Measurements from ENCODE around the gene PAPPA2. TPM values are rescaled to one million over a fixed set of nuclear protein-coding genes. Genes with fewer than 3 reads are reported as not detected.

PAPPA2 gene
- total and polyA plus RNA-seq, 2 of the 4 experiments (the other 2 are of a cell fraction) = 0.10 to 0.18 TPM

DNA sequence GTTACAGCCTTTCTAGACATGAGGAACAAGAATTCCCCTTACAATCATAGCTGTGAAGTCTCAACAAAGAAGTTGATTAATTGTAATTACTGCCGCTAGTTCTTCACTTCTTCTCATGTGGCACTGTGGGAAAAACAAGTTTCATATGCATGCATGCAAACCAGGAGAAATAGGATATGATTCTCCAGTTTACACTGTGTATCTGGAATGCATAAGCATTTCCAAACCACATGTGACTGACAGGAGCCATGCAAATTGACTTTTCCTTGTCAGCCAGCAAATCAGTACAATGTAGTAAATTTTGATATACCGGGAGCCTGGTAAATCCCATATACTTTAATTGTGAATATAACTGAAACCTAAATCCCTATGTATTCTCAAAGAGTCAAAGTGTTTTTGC lies 279.3 kb downstream of the PAPPA2 start:
- Histone ChIP-seq H3K4me2 (ENCODE audit: low read depth, low read length) (no peak overlapping the region), H3K9ac (ENCODE audit: low read depth, low read length) (no peak overlapping the region), H2AK9ac (replicated peaks; ENCODE audit: low read depth, low read length, poor library complexity) (no peak overlapping the region), H4K5ac (ENCODE audit: low read depth, low read length) (no peak overlapping the region), H3K9me1 (ENCODE audit: insufficient read depth, low read length) (no peaks in the 10 kb centered on the region), H3K36me3 (ENCODE audit: control insufficient read depth, insufficient read depth, low read length) (no peaks in the 10 kb centered on the region), H2BK20ac (ENCODE audit: low read depth, low read length) (no peak overlapping the region), H3K18ac (ENCODE audit: low read depth, low read length) (no peak overlapping the region), H3K9me3 (ENCODE audit: control insufficient read depth, insufficient read depth, low read length) (no peaks in the 10 kb centered on the region), H3K4me3 (ENCODE audit: insufficient read depth, low read depth, low read length) (no peak overlapping the region), H3K79me1 (ENCODE audit: low read depth in 1 of 2, low read length in 2 of 2) (no peaks in the 10 kb centered on the region), H3K4ac (ENCODE audit: low read depth, low read length) (no peak overlapping the region), H4K20me1 (ENCODE audit: insufficient read depth, low read length) (no peaks in the 10 kb centered on the region), H2AK5ac (ENCODE audit: low read depth, low read length) (no peak overlapping the region), H2BK5ac (ENCODE audit: low read depth, low read length, poor library complexity, severe bottlenecking) (no peak overlapping the region), H3K27ac (ENCODE audit: insufficient read depth, low read length) (no peak overlapping the region), H3K4me1 (ENCODE audit: control insufficient read depth, insufficient read depth, low read length) (no peaks in the 10 kb centered on the region), H2BK15ac (ENCODE audit: low read depth, low read length) (no peak overlapping the region), H3K23ac (ENCODE audit: low read depth, low read length) (no peak overlapping the region), H2BK120ac (ENCODE audit: low read depth, low read length) (no peak overlapping the region), H4K91ac (ENCODE audit: insufficient read depth, low read depth, low read length) (no peak overlapping the region), H3K27me3 (ENCODE audit: control insufficient read depth, insufficient read depth, low read length) (no peaks in the 10 kb centered on the region), H3K14ac (replicated peaks; ENCODE audit: low read depth, low read length) (no peak overlapping the region), H4K8ac (ENCODE audit: low read depth in 2 of 2, low read length in 2 of 2) (no peak overlapping the region), H3K56ac (ENCODE audit: extremely low read depth, insufficient read depth, low read length) (no peak overlapping the region), H2AFZ (replicated peaks; ENCODE audit: low read length, poor library complexity) (no peak overlapping the region)
- no CpG with 5 or more reads among the region's 2 CpGs for WGBS, 2 experiments (ENCODE audit: extremely low coverage in 2 of 2, insufficient read length in 1 of 2)
- dilution Hi-C loops (cut with HindIII; ENCODE audit: low sequenced_read_pairs, unreplicated experiment) (no loop called here), in situ Hi-C loops (cut with MboI; ENCODE audit: low sequenced_read_pairs) (no loop called here), intact Hi-C loops (cut with micrococcal nuclease) (no loop called here)
- ATAC-seq (ENCODE audit: low read depth) (no peak), DNase-seq (no peak)
- ChIA-PET CTCF (no interaction called here), POLR2A (ENCODE audit: unreplicated experiment) (no interaction called here)
- no TSS peak for BruUV-seq (replicated peaks)
- TF ChIP-seq SMC3 (IDR thresholded peaks at IDR 0.05; ENCODE audit: low read depth, low read length) (no peak), MAFK (IDR thresholded peaks at IDR 0.05; ENCODE audit: low read depth, low read length) (no peak), FOS (IDR thresholded peaks at IDR 0.05; ENCODE audit: low read depth, low read length) (no peak), RCOR1 (IDR thresholded peaks at IDR 0.05; ENCODE audit: insufficient replicate concordance, low read length) (no peak), NFE2L2 (IDR thresholded peaks at IDR 0.05; ENCODE audit: low read depth, low read length) (no peak), POLR2A (IDR thresholded peaks at IDR 0.05; ENCODE audit: low read depth, low read length) (no peak), MAZ (IDR thresholded peaks at IDR 0.05; ENCODE audit: borderline replicate concordance, low read depth, low read length) (no peak), CEBPB (IDR thresholded peaks at IDR 0.05; ENCODE audit: low read depth, low read length) (no peak), BHLHE40 (IDR thresholded peaks at IDR 0.05; ENCODE audit: low read depth, low read length) (no peak), MXI1 (IDR thresholded peaks at IDR 0.05; ENCODE audit: borderline replicate concordance, low read depth, low read length) (no peak), RAD21 (IDR thresholded peaks at IDR 0.05; ENCODE audit: low read length) (no peak)
